Epithelial cell of prostate (primary cell): ENCODE data around the gene PCCA.
"Not testable (repeated sequence)": the region's sequence is repeated elsewhere in the genome, so short reads cannot be mapped to it uniquely, and the experiment has no call there.

Experiments
- DNase-seq: peaks from one replicate; pipeline ENCODE4 v3.0.0-alpha.2; 2011; ENCODE audit warnings: low read depth, low spot score
- H3K27ac ChIP-seq: fragments of 450-650 bp; 2 replicates; pipeline ENCODE4 v1.5.1; 2017; ENCODE audit warnings: mild to moderate bottlenecking

The PCCA gene

GRCh38 chr13:100131863-100132574, 43.1 kb downstream of the PCCA start:
- no peak overlapping the region for H3K27ac ChIP-seq

GRCh38 chr13:100138859-100139491, 50.1 kb downstream of the PCCA start:
- no peak overlapping the region for H3K27ac ChIP-seq
- DNase-seq = no peak

More at GRCh38 chr13:100131863-100132574, 43.1 kb downstream of the PCCA start:
- DNase-seq = peak; percentile 22

- no peak overlapping the region for H3K27ac ChIP-seq
- DNase-seq = no peak
Observed at GRCh38 chr13:100139817-100140216, 50.9 kb downstream of the PCCA start.

- DNase-seq = no peak
- no peak overlapping the region for H3K27ac ChIP-seq
Observed at GRCh38 chr13:100140441-100140840, 51.5 kb downstream of the PCCA start.

GRCh38 chr13:100141461-100141961, 52.6 kb downstream of the PCCA start:
- H3K27ac ChIP-seq, DNase-seq: not testable (repeated sequence)

GRCh38 chr13:100146534-100146933, 57.6 kb downstream of the PCCA start:
- H3K27ac ChIP-seq = no peak overlapping the region
- DNase-seq = no peak

GRCh38 chr13:100147825-100148224, 58.9 kb downstream of the PCCA start:
- DNase-seq = no peak
- no peak overlapping the region for H3K27ac ChIP-seq

- H3K27ac ChIP-seq = no peak overlapping the region
- no peak for DNase-seq
Observed at GRCh38 chr13:100148422-100148821, 59.5 kb downstream of the PCCA start.

GRCh38 chr13:100149389-100149788, 60.5 kb downstream of the PCCA start:
- H3K27ac ChIP-seq = no peak overlapping the region
- no peak for DNase-seq

GRCh38 chr13:100150711-100151110, 61.8 kb downstream of the PCCA start:
- not testable (repeated sequence) for DNase-seq, H3K27ac ChIP-seq

GRCh38 chr13:100154842-100155416, 66.0 kb downstream of the PCCA start:
- no peak for DNase-seq
- no peak overlapping the region for H3K27ac ChIP-seq

GRCh38 chr13:100156788-100157187, 67.9 kb downstream of the PCCA start:
- DNase-seq = no peak
- peak overlapping the region; percentile 12 for H3K27ac ChIP-seq

GRCh38 chr13:100158569-100158968, 69.7 kb downstream of the PCCA start:
- H3K27ac ChIP-seq = no peak overlapping the region
- no peak for DNase-seq

GRCh38 chr13:100159584-100159983, 70.7 kb downstream of the PCCA start:
- no peak overlapping the region for H3K27ac ChIP-seq
- DNase-seq = no peak

GRCh38 chr13:100160450-100160849, 71.6 kb downstream of the PCCA start:
- no peak for DNase-seq

GRCh38 chr13:100163375-100163774, 74.5 kb downstream of the PCCA start:
- no peak overlapping the region for H3K27ac ChIP-seq

More at GRCh38 chr13:100160450-100160849, 71.6 kb downstream of the PCCA start:
- no peak overlapping the region for H3K27ac ChIP-seq

GRCh38 chr13:100173203-100173602, 84.3 kb downstream of the PCCA start:
- DNase-seq = no peak
- H3K27ac ChIP-seq = no peak overlapping the region

More at GRCh38 chr13:100163375-100163774, 74.5 kb downstream of the PCCA start:
- no peak for DNase-seq

GRCh38 chr13:100174455-100174854, 85.6 kb downstream of the PCCA start:
- DNase-seq, H3K27ac ChIP-seq: not testable (repeated sequence)

GRCh38 chr13:100175078-100175802, 86.3 kb downstream of the PCCA start:
- DNase-seq = no peak
- no peak overlapping the region for H3K27ac ChIP-seq

GRCh38 chr13:100175803-100176182, 86.9 kb downstream of the PCCA start:
- DNase-seq = no peak
- H3K27ac ChIP-seq = no peak overlapping the region
